GM19328 (cell line): ENCODE measurements around the gene ZMIZ1.

Experiments used
- ATAC-seq: cut with Tn5 transposase; IDR thresholded peaks from one replicate; pipeline ENCODE4 v1.9.1; 2021; ENCODE audit warnings: mild to moderate bottlenecking, moderate library complexity; ENCODE audit not compliant: unreplicated experiment

Gene ZMIZ1

DNA sequence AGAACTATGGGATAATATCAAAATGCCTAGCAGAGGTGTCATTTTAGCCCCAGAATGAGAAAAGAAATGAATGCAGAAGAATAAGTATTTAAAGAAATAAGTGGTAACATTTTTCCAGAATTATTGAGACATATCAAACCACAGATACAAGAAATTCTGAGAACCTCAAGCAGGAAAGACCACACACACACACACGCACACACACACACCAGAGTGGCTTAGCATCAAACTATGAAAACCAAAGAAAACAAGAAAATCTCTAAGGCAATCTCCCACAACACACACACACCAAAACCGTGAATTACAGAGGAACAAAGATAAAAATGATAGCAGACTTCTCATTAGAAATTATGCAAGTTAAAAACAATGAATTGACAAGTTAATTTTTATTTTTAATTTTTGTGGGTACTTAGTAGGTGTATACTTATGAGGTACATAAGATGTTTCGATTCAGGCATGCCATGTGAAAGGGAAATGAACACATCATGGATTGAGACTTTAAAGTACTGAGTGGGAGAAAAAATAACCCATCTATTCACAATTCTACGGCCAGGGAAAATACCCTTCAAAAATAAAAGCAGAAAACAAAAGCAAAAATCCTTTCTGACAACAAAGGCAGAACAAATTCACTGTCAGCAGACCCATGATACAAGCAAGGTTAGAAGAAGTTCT is 293.1 kb downstream of the ZMIZ1 start:
- no peak for ATAC-seq
